WTC11 (cell line): ENCODE data around the gene SPATA12. TPM values are rescaled to one million over a fixed set of nuclear protein-coding genes. Genes with fewer than 3 reads are reported as not detected.

Experiments used
- ATAC-seq: fragments of 200-7000 bp; cut with Tn5 transposase; 2 replicates; pipeline ENCODE4 v1.10.0; 2021; ENCODE audit warnings: mild to moderate bottlenecking, moderate library complexity
- CTCF ChIA-PET: fragments of 300-600 bp; sonication (Branson Sonifier 250); formaldehyde crosslinking; loops from one replicate; lab custom pipeline; 2021; ENCODE audit warnings: antibody characterized with exemption; lab: Charles Lee
- POLR2A ChIA-PET: fragments of 350-600 bp; sonication (Branson Sonifier 250); formaldehyde crosslinking; loops from one replicate; lab custom pipeline; 2021; ENCODE audit warnings: antibody characterized with exemption; lab: Charles Lee
- DNase-seq: peaks from one replicate; pipeline ENCODE4 v3.0.0; 2021; ENCODE audit warnings: low spot score
- H3K27ac Mint-ChIP-seq: 2 replicates; pipeline ENCODE4 v1.8.0; 2021; ENCODE audit warnings: mixed read lengths
- H3K27me3 Mint-ChIP-seq: 2 replicates; pipeline ENCODE4 v1.8.0; 2021; ENCODE audit warnings: low read depth, mild to moderate bottlenecking, moderate library complexity, mixed read lengths
- H3K36me3 Mint-ChIP-seq: 2 replicates; pipeline ENCODE4 v1.8.0; 2021; ENCODE audit warnings: mixed read lengths
- H3K4me1 Mint-ChIP-seq: 2 replicates; pipeline ENCODE4 v1.8.0; 2022; ENCODE audit warnings: mixed read lengths
- H3K4me3 Mint-ChIP-seq: 2 replicates; pipeline ENCODE4 v1.8.0; 2021; ENCODE audit warnings: mild to moderate bottlenecking, moderate library complexity, mixed read lengths
- H3K9me3 Mint-ChIP-seq: 2 replicates; pipeline ENCODE4 v1.8.0; 2021; ENCODE audit warnings: mixed read lengths
- ATF3 ChIP-seq: sonication (generic); formaldehyde crosslinking; conservative IDR thresholded peaks from 2 replicates; pipeline ENCODE4 v1.8.1; 2022; ENCODE audit warnings: mild to moderate bottlenecking, missing genetic modification reagents
- CDX4 ChIP-seq: fragments of 250-450 bp; sonication (Bioruptor Pico); IDR thresholded peaks from 2 replicates; pipeline ENCODE4 v1.9.0; 2021; ENCODE audit warnings: moderate library complexity, mild to moderate bottlenecking, inconsistent platforms, borderline replicate concordance
- CREB1 ChIP-seq: sonication (generic); formaldehyde crosslinking; IDR thresholded peaks from 2 replicates; pipeline ENCODE4 v1.8.0; 2023; ENCODE audit warnings: mild to moderate bottlenecking, missing genetic modification reagents
- CTCF ChIP-seq: fragments of 200-600 bp; IDR thresholded peaks from 2 replicates; pipeline ENCODE4 v1.8.0; 2022; ENCODE audit warnings: antibody characterized with exemption
- FOXJ3 ChIP-seq: sonication (generic); formaldehyde crosslinking; IDR thresholded peaks from 2 replicates; pipeline ENCODE4 v1.9.0; 2021; ENCODE audit warnings: missing genetic modification reagents, mild to moderate bottlenecking, borderline replicate concordance
- HMGA2 ChIP-seq: fragments of 250-450 bp; sonication (Bioruptor Pico); IDR thresholded peaks from 2 replicates; pipeline ENCODE4 v1.4.0; 2021; ENCODE audit warnings: mild to moderate bottlenecking, moderate library complexity
- MYBL2 ChIP-seq: sonication (generic); formaldehyde crosslinking; IDR thresholded peaks from 2 replicates; pipeline ENCODE4 v1.8.1; 2023; ENCODE audit warnings: mild to moderate bottlenecking, moderate library complexity, missing genetic modification reagents
- OVOL2 ChIP-seq: fragments of 250-450 bp; sonication (Bioruptor Pico); IDR thresholded peaks from 2 replicates; pipeline ENCODE4 v1.9.0; 2021; ENCODE audit warnings: mild to moderate bottlenecking, borderline replicate concordance
- PRRX2 ChIP-seq: fragments of 250-450 bp; sonication (Bioruptor Pico); IDR thresholded peaks from 2 replicates; pipeline ENCODE4 v1.8.0; 2021; ENCODE audit warnings: mild to moderate bottlenecking
- RELA ChIP-seq: sonication (generic); formaldehyde crosslinking; IDR thresholded peaks from 2 replicates; pipeline ENCODE4 v1.8.1; 2022; ENCODE audit warnings: missing genetic modification reagents, mild to moderate bottlenecking, borderline replicate concordance
- SMAD3 ChIP-seq: sonication (generic); formaldehyde crosslinking; IDR thresholded peaks from 2 replicates; pipeline ENCODE4 v1.8.0; 2022; ENCODE audit warnings: missing genetic modification reagents, mild to moderate bottlenecking, borderline replicate concordance
- TEAD1 ChIP-seq: sonication (generic); formaldehyde crosslinking; IDR thresholded peaks from 2 replicates; pipeline ENCODE4 v1.8.0; 2022; ENCODE audit warnings: mild to moderate bottlenecking, missing genetic modification reagents
- TEAD4 ChIP-seq: sonication (generic); formaldehyde crosslinking; IDR thresholded peaks from 2 replicates; pipeline ENCODE4 v1.8.0; 2022; ENCODE audit warnings: mild to moderate bottlenecking, missing genetic modification reagents
- USF1 ChIP-seq: sonication (generic); formaldehyde crosslinking; IDR thresholded peaks from 2 replicates; pipeline ENCODE4 v1.8.0; 2022; ENCODE audit warnings: mild to moderate bottlenecking, missing genetic modification reagents
- USF2 ChIP-seq: sonication (generic); formaldehyde crosslinking; IDR thresholded peaks from 2 replicates; pipeline ENCODE4 v1.8.1; 2023; ENCODE audit warnings: mild to moderate bottlenecking, missing genetic modification reagents, moderate library complexity
- ZNF138 ChIP-seq: sonication (generic); formaldehyde crosslinking; conservative IDR thresholded peaks from 2 replicates; pipeline ENCODE4 v1.8.1; 2022; ENCODE audit warnings: mild to moderate bottlenecking, moderate library complexity, missing genetic modification reagents
- ZNF219 ChIP-seq: sonication (generic); formaldehyde crosslinking; IDR thresholded peaks from 2 replicates; pipeline ENCODE4 v1.8.0; 2023; ENCODE audit warnings: missing genetic modification reagents, mild to moderate bottlenecking, borderline replicate concordance
- total RNA-seq: library from RNA; stranded (reverse); gene quantifications from 3 replicates; pipeline ENCODE4 v1.2.3, GENCODE V29; 2021
- TF ChIP-seq, protein P1 (sequence below): fragments of 250-450 bp; sonication (Bioruptor Pico); IDR thresholded peaks from 2 replicates; pipeline ENCODE4 v2.1.2; 2022; ENCODE audit warnings: mild to moderate bottlenecking, moderate library complexity

SPATA12 gene
- total RNA-seq, 1 experiment from 2014 or later: 0.39 TPM

DNA sequence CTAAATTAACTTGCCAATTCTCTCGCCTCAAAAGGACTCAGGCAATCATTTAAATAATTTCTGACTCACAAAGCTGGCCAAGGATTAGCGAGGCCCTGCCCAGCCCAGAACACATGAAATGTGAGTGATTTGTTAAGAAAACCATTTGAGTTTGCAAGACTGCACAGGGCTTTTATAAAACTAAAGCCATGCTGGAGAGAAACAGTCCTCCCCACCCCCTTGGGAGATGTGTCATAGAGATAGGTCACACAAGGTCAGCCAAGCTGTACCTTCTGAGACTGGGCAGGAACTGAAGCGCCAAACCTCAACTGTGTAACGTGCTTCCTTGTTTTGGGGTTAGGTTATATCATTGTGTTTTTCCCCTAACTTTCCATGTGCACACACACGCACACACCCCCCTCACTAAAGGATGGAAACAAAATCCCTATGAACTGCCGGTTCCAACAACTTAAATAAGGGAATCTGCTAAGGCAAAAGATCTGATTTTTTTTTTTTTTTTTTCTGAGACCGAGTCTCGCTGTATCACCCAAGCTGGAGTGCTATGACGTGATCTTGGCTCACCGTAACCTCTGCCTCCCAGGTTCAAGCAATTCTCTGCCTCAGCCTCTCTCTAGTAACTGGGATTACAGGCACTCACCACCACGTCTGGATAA lies 8.1 kb downstream of the SPATA12 start:
- CTCF ChIA-PET: interaction anchor here (0.6 kb wide), 4 partner anchors 52 to 317 kb away, joined by 3 to 4 read pairs (median 3); no protein-coding TSS in a partner anchor
- peaks cover 10% of the 10 kb centered on the region for H3K36me3 Mint-ChIP-seq
- POLR2A ChIA-PET: no interaction called here
- H3K4me1 Mint-ChIP-seq: peaks cover 14% of the 10 kb centered on the region
- DNase-seq (no peak), ATAC-seq (no peak)
- peak overlapping the region; percentile 54; the same call in 1 of the 2 replicates for H3K27ac Mint-ChIP-seq
- H3K9me3 Mint-ChIP-seq: peaks cover 11% of the 10 kb centered on the region
- H3K4me3 Mint-ChIP-seq: no peak overlapping the region
- no peak for TF ChIP-seq TEAD4
- TF ChIP-seq TEAD1 (CRISPR knock-in tag): no peak
- no peak for TF ChIP-seq FOXJ3 (CRISPR knock-in tag)
- no peaks in the 10 kb centered on the region; the same call in 1 of the 2 replicates for H3K27me3 Mint-ChIP-seq

DNA sequence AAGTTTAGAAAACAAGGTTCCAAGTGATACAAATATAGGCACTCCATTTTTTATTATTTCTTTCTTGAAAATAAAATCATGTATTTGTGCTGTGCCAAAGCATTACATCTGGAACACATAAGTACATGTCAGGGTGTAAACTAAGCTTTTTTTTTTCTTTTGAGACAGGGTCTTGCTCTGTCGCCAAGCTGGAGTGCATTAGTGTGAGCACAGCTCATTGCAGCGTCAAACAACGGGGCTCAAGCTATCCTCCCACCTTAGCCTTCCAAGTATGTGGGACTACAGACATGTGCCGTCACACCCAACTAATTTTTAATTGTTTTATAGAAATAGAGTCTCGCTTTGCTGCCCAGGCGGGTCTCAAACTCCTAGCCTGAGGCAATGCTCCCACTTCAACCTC lies 9.0 kb downstream of the SPATA12 start:
- ChIA-PET POLR2A (no interaction called here), CTCF (no interaction called here)
- no peak for ATAC-seq
- Mint-ChIP-seq H3K27ac (no peak overlapping the region), H3K9me3 (peaks cover 11% of the 10 kb centered on the region), H3K4me1 (peaks cover 12% of the 10 kb centered on the region), H3K36me3 (peaks cover 10% of the 10 kb centered on the region), H3K27me3 (no peaks in the 10 kb centered on the region; the same call in 1 of the 2 replicates), H3K4me3 (no peak overlapping the region)
- TF ChIP-seq TEAD1 (CRISPR knock-in tag) (no peak), MYBL2 (CRISPR knock-in tag) (no peak), CREB1 (CRISPR knock-in tag) (no peak)
- DNase-seq: no peak

GRCh38 chr3:57073628-57074027 lies 13.2 kb downstream of the SPATA12 start:
- DNase-seq (no peak), ATAC-seq (no peak)
- CTCF ChIA-PET: no interaction called here
- POLR2A ChIA-PET: no interaction called here
- no peak overlapping the region for H3K4me3 Mint-ChIP-seq
- peaks cover 4% of the 10 kb centered on the region for H3K4me1 Mint-ChIP-seq
- peaks cover 22% of the 10 kb centered on the region for H3K27me3 Mint-ChIP-seq
- TF ChIP-seq USF2 (CRISPR knock-in tag): no peak
- no peak for TF ChIP-seq ZNF219
- TF ChIP-seq SMAD3: no peak
- no peak for TF ChIP-seq TEAD1 (CRISPR knock-in tag)
- H3K27ac Mint-ChIP-seq: no peak overlapping the region
- peaks cover 10% of the 10 kb centered on the region for H3K36me3 Mint-ChIP-seq
- H3K9me3 Mint-ChIP-seq: peaks cover 11% of the 10 kb centered on the region

GRCh38 chr3:57074135-57074534 lies 13.7 kb downstream of the SPATA12 start:
- H3K27me3 Mint-ChIP-seq: peaks cover 22% of the 10 kb centered on the region
- H3K36me3 Mint-ChIP-seq: peaks cover 10% of the 10 kb centered on the region
- no peak overlapping the region for H3K27ac Mint-ChIP-seq
- POLR2A ChIA-PET: no interaction called here
- peaks cover 11% of the 10 kb centered on the region for H3K9me3 Mint-ChIP-seq
- peaks cover 3% of the 10 kb centered on the region; the same call in 1 of the 2 replicates for H3K4me1 Mint-ChIP-seq
- TF ChIP-seq PRRX2: no peak
- TF ChIP-seq CDX4 (CRISPR knock-in tag): no peak
- no peak for TF ChIP-seq CTCF
- no peak for TF ChIP-seq HMGA2 (CRISPR knock-in tag)
- TF ChIP-seq, protein P1, sequence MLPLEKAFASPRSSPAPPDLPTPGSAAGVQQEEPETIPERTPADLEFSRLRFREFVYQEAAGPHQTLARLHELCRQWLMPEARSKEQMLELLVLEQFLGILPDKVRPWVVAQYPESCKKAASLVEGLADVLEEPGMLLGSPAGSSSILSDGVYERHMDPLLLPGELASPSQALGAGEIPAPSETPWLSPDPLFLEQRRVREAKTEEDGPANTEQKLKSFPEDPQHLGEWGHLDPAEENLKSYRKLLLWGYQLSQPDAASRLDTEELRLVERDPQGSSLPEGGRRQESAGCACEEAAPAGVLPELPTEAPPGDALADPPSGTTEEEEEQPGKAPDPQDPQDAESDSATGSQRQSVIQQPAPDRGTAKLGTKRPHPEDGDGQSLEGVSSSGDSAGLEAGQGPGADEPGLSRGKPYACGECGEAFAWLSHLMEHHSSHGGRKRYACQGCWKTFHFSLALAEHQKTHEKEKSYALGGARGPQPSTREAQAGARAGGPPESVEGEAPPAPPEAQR (CRISPR knock-in tag): no peak
- TF ChIP-seq ZNF138 (CRISPR knock-in tag): no peak
- TF ChIP-seq TEAD1 (CRISPR knock-in tag): no peak
- no peak for TF ChIP-seq USF1 (CRISPR knock-in tag)
- TF ChIP-seq ATF3 (CRISPR knock-in tag): no peak
- no peak for TF ChIP-seq RELA (CRISPR knock-in tag)
- TF ChIP-seq OVOL2 (CRISPR knock-in tag): no peak
- ATAC-seq (no peak), DNase-seq (no peak)
- CTCF ChIA-PET: no interaction called here
- no peak overlapping the region for H3K4me3 Mint-ChIP-seq
